SU-DHL-6 (cell line): ENCODE measurements around the gene CSF2.

Experiments
- H2AFZ ChIP-seq: fragments of 200-600 bp; sonication (generic); 2 replicates; pipeline ENCODE4 v1.6.1; 2014; ENCODE audit warnings: low read depth, mild to moderate bottlenecking, moderate library complexity, mixed read lengths, antibody characterized with exemption, low read length; ENCODE audit not compliant: severe bottlenecking
- H3F3A ChIP-seq: fragments of 200-600 bp; shearing (Covaris generic); 2 replicates; pipeline ENCODE4 v1.6.0; 2016; ENCODE audit warnings: antibody characterized with exemption, mild to moderate bottlenecking; ENCODE audit not compliant: insufficient read depth
- H3K27ac ChIP-seq: fragments of 200-600 bp; sonication (generic); 2 replicates; pipeline ENCODE4 v1.5.1; 2016; ENCODE audit warnings: low read depth, mild to moderate bottlenecking, low read length, moderate library complexity, mixed read lengths
- H3K27me3 ChIP-seq: fragments of 200-600 bp; sonication (generic), shearing (Covaris generic); 2 replicates; pipeline ENCODE4 v1.6.0; 2014; ENCODE audit warnings: mild to moderate bottlenecking, low read length
- H3K36me3 ChIP-seq: fragments of 200-600 bp; sonication (generic); 2 replicates; pipeline ENCODE4 v1.6.1; 2014; ENCODE audit warnings: mild to moderate bottlenecking, low read length, mixed read lengths
- H3K4me2 ChIP-seq: fragments of 300-600, 200-600 bp; shearing (Covaris generic), sonication (generic); 2 replicates; pipeline ENCODE4 v1.6.0; 2014; ENCODE audit warnings: low read length, low read depth, mild to moderate bottlenecking; ENCODE audit not compliant: poor library complexity, severe bottlenecking
- H3K4me3 ChIP-seq: fragments of 200-600 bp; sonication (generic); 2 replicates; pipeline ENCODE4 v1.5.1; 2014; ENCODE audit warnings: antibody characterized with exemption, low read length, mild to moderate bottlenecking, mixed read lengths; ENCODE audit not compliant: insufficient read depth, poor library complexity, severe bottlenecking
- H3K79me2 ChIP-seq: fragments of 200-600 bp; sonication (generic); 2 replicates; pipeline ENCODE4 v1.6.1; 2014; ENCODE audit warnings: mild to moderate bottlenecking, low read length, moderate library complexity; ENCODE audit not compliant: insufficient read depth
- H3K9ac ChIP-seq: fragments of 200-600 bp; sonication (generic); 2 replicates; pipeline ENCODE4 v1.7.0; 2014; ENCODE audit warnings: mild to moderate bottlenecking, low read length
- H3K9me2 ChIP-seq: fragments of 200-600 bp; sonication (generic); replicated peaks from 2 replicates; pipeline ENCODE4 v1.6.1; 2014; ENCODE audit warnings: low read length; ENCODE audit not compliant: insufficient read depth
- H3K9me3 ChIP-seq: fragments of 200-600 bp; sonication (generic); 2 replicates; pipeline ENCODE4 v1.6.1; 2014; ENCODE audit warnings: low read length, mixed read lengths; ENCODE audit not compliant: insufficient read depth
- H4K20me1 ChIP-seq: fragments of 200-600 bp; sonication (generic); 2 replicates; pipeline ENCODE4 v1.6.1; 2014; ENCODE audit warnings: low read depth, mild to moderate bottlenecking, antibody characterized with exemption, low read length, moderate library complexity, mixed read lengths
- CTCF ChIP-seq: fragments of 200-600 bp; sonication (generic); IDR thresholded peaks from one replicate; pipeline ENCODE4 v1.5.1; 2017; ENCODE audit warnings: antibody characterized with exemption, mild to moderate bottlenecking, low read length, moderate library complexity; ENCODE audit not compliant: insufficient read depth, poor library complexity, severe bottlenecking
- EZH2phosphoT487 ChIP-seq: fragments of 200-600 bp; sonication (generic), shearing (Covaris generic); conservative IDR thresholded peaks from 2 replicates; pipeline ENCODE4 v1.6.1; 2018; ENCODE audit warnings: mild to moderate bottlenecking, antibody characterized with exemption, low read length, moderate library complexity, mixed read lengths

CSF2 gene

DNA sequence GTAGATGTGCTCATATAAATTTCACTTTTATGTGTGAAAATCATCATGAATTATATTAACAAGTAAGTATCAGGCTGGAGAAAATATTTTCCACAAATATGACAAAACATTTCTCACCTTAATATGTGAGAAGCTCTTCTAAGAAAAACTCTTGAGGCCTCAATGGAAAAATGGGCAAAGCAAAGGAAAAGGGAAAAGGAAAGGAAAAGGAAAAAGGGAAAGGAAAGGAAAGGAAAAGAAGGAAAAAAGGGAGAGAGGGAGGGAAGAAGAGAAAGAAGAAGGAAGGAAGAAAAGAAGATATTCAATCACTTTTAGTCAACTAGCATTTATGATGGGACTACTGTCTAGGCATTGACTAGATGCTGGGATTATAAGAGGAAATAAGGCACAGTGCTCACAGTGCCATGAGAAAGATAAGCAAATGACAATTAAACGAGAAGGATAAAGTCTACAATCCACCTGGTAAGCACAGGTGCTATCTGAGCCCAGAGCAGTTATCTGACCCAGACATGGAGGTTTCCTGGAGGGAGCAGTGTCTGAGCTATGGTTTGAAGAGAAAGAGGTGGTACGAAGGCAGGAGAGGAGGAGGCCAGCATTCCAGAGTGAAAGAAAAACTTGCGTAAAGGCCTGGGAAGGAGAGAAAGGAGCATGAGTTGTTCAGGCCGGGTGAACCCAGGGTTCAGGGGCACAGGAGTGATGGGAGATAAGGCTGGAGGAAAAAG is 43.8 kb upstream of the CSF2 start:
- Histone ChIP-seq H3K79me2 (no peaks in the 10 kb centered on the region), H3F3A (no peaks in the 10 kb centered on the region), H4K20me1 (no peaks in the 10 kb centered on the region), H3K9ac (no peak overlapping the region), H3K27ac (no peak overlapping the region), H2AFZ (no peak overlapping the region), H3K36me3 (no peaks in the 10 kb centered on the region), H3K9me3 (no peaks in the 10 kb centered on the region), H3K27me3 (no peaks in the 10 kb centered on the region; the same call in 1 of the 2 replicates), H3K9me2 (no peaks in the 10 kb centered on the region), H3K4me2 (no peak overlapping the region), H3K4me3 (no peak overlapping the region)
- no peak for TF ChIP-seq CTCF
- TF ChIP-seq EZH2phosphoT487 = no peak

DNA sequence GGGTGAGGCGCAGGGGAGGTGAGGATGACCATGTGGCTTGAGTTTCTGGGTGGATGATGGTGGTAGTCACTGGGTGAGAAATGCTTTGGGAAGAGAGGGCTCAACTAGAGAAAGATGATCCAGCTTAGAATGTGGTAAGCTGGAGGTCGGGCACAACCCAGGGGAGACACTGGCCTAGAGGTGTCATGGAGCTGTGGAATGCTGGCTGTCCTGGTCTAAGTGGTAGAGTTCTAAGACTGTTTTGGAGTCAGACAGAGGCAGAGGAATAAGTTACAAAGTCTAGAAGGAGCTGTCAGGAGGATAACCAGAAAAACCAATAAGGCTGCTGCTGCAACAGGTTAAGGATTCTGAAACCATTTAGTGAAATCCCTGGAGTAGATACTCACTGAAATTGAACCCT is 43.0 kb upstream of the CSF2 start:
- H3K9ac ChIP-seq = no peak overlapping the region
- no peaks in the 10 kb centered on the region for H3F3A ChIP-seq
- H4K20me1 ChIP-seq = no peaks in the 10 kb centered on the region
- no peak for TF ChIP-seq CTCF
- no peak for TF ChIP-seq EZH2phosphoT487
- H3K79me2 ChIP-seq = no peaks in the 10 kb centered on the region
- H2AFZ ChIP-seq = no peak overlapping the region
- no peak overlapping the region for H3K4me3 ChIP-seq
- H3K9me3 ChIP-seq = no peaks in the 10 kb centered on the region
- H3K9me2 ChIP-seq = no peaks in the 10 kb centered on the region
- H3K27me3 ChIP-seq = no peaks in the 10 kb centered on the region; the same call in 1 of the 2 replicates
- no peak overlapping the region for H3K27ac ChIP-seq
- H3K36me3 ChIP-seq = no peaks in the 10 kb centered on the region
- no peak overlapping the region for H3K4me2 ChIP-seq

DNA sequence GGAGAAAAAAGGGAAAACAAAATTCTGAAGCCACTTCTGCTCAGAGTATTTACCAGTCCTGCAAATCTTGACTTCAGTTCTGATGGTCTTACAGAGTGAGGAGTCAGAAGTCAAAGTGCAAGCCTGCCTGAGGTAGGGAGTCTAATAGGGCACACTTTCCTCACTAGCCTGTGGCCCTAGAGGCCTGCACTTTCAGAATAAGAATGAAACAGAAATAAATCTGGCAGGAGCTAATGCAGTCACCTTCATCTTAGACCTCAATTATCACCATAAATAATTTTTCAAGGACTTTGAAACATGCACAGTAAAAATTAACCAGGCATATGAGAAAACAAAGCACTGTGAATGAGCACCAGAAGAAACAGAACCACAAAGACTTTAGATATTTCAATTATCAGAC is 41.4 kb upstream of the CSF2 start:
- Histone ChIP-seq H3K27ac (no peak overlapping the region), H3F3A (no peaks in the 10 kb centered on the region), H2AFZ (no peak overlapping the region), H3K27me3 (no peaks in the 10 kb centered on the region; the same call in 1 of the 2 replicates), H3K9ac (no peak overlapping the region), H3K4me3 (no peak overlapping the region), H4K20me1 (no peaks in the 10 kb centered on the region), H3K9me3 (no peaks in the 10 kb centered on the region), H3K4me2 (no peak overlapping the region), H3K36me3 (no peaks in the 10 kb centered on the region), H3K79me2 (no peaks in the 10 kb centered on the region), H3K9me2 (no peaks in the 10 kb centered on the region)
- TF ChIP-seq EZH2phosphoT487 (no peak), CTCF (no peak)
